ENCODE results near the gene LRRC27.
A peak's percentile ranks its signal among the peaks of the same experiment; 100 is the strongest.
"Not testable (repeated sequence)": the region's sequence is repeated elsewhere in the genome, so short reads cannot be mapped to it uniquely, and the experiment has no call there.

The LRRC27 gene

GRCh38 chr10:132352462-132353308, 20.7 kb downstream of the LRRC27 start:
- not testable (repeated sequence) for H3K9ac ChIP-seq (ENCODE audit: low read length); H3F3A ChIP-seq (ENCODE audit: insufficient read depth); H2AFZ ChIP-seq (ENCODE audit: low read depth, low read length, severe bottlenecking); H3K4me2 ChIP-seq (ENCODE audit: low read depth, low read length, poor library complexity, severe bottlenecking); H3K9me3 ChIP-seq (ENCODE audit: insufficient read depth, low read length); H3K36me3 ChIP-seq (ENCODE audit: low read length); H3K79me2 ChIP-seq (ENCODE audit: insufficient read depth, low read length); H3K9me2 ChIP-seq (replicated peaks; ENCODE audit: insufficient read depth, low read length); H3K4me3 ChIP-seq (ENCODE audit: insufficient read depth, low read length, poor library complexity, severe bottlenecking); H3K27me3 ChIP-seq (ENCODE audit: low read length); H4K20me1 ChIP-seq (ENCODE audit: low read depth, low read length); H3K27ac ChIP-seq (ENCODE audit: low read depth, low read length)
- TF ChIP-seq, protein P1, sequence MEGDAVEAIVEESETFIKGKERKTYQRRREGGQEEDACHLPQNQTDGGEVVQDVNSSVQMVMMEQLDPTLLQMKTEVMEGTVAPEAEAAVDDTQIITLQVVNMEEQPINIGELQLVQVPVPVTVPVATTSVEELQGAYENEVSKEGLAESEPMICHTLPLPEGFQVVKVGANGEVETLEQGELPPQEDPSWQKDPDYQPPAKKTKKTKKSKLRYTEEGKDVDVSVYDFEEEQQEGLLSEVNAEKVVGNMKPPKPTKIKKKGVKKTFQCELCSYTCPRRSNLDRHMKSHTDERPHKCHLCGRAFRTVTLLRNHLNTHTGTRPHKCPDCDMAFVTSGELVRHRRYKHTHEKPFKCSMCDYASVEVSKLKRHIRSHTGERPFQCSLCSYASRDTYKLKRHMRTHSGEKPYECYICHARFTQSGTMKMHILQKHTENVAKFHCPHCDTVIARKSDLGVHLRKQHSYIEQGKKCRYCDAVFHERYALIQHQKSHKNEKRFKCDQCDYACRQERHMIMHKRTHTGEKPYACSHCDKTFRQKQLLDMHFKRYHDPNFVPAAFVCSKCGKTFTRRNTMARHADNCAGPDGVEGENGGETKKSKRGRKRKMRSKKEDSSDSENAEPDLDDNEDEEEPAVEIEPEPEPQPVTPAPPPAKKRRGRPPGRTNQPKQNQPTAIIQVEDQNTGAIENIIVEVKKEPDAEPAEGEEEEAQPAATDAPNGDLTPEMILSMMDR (IDR thresholded peaks at IDR 0.05; ENCODE audit: insufficient read depth, low read length, poor library complexity, severe bottlenecking): peak; percentile 31

DNA sequence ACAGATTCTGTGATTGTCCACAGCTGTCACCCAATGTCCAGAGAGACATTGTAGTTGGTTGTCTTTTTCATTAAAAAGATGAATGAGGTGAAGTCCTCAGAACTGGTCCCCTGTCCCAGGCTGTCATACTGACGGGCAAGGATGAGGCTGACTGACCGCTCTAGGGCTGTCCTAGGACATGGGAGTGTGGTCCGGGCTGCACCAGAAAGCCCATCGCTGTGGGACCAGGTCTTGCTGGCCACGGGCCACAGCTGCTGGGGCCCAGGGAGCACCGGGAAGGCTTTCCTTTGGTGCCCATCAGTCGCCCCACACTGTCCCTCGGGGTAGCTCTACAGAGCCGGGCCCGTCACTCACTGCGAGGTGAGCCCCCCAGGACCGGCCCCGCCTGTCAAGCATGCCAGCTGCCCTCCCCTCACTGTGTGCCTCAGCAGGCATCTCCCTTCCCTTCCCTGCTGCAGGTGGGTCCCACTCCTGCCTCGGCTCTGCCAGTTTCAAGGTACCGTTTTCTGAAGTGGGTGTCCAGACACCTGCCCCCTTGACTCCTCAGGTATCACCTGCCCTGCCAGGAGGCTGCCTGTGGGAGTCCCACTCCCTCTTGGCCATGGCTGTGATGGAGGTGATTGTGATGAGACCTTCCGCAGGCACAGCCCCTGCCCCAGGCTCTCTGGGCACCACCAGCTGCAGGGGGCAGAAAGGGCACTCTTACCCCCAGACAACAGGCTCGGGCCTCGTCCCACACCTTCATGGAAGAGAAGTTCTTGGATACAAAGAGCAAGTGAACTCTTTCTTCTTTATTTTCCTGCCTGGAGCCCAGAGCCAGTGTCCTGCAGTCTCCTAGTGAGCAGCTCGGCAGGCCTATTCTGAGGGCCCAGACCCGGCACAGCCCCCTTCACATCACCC, 21.7 kb downstream of the LRRC27 start:
- Histone ChIP-seq H2AFZ (ENCODE audit: low read depth, low read length, severe bottlenecking) (no peak overlapping the region), H3K79me2 (ENCODE audit: insufficient read depth, low read length) (no peaks in the 10 kb centered on the region), H3F3A (ENCODE audit: insufficient read depth) (no peaks in the 10 kb centered on the region), H3K9me2 (replicated peaks; ENCODE audit: insufficient read depth, low read length) (no peaks in the 10 kb centered on the region), H3K9me3 (ENCODE audit: insufficient read depth, low read length) (no peaks in the 10 kb centered on the region), H3K27me3 (ENCODE audit: low read length) (no peaks in the 10 kb centered on the region), H3K4me3 (ENCODE audit: insufficient read depth, low read length, poor library complexity, severe bottlenecking) (no peak overlapping the region), H3K9ac (ENCODE audit: low read length) (no peak overlapping the region), H4K20me1 (ENCODE audit: low read depth, low read length) (no peaks in the 10 kb centered on the region), H3K4me2 (ENCODE audit: low read depth, low read length, poor library complexity, severe bottlenecking) (no peak overlapping the region), H3K36me3 (ENCODE audit: low read length) (no peaks in the 10 kb centered on the region), H3K27ac (ENCODE audit: low read depth, low read length) (no peak overlapping the region)
- no peak for TF ChIP-seq EZH2phosphoT487 (conservative IDR thresholded peaks at IDR 0.05; ENCODE audit: low read length)
- TF ChIP-seq, protein P1 (IDR thresholded peaks at IDR 0.05; ENCODE audit: insufficient read depth, low read length, poor library complexity, severe bottlenecking): no peak

- no peaks in the 10 kb centered on the region for H3K9me3 ChIP-seq (ENCODE audit: insufficient read depth, low read length)
- no peak overlapping the region for H3K4me3 ChIP-seq (ENCODE audit: insufficient read depth, low read length, poor library complexity, severe bottlenecking)
- no peaks in the 10 kb centered on the region for H4K20me1 ChIP-seq (ENCODE audit: low read depth, low read length)
- no peaks in the 10 kb centered on the region for H3K9me2 ChIP-seq (replicated peaks; ENCODE audit: insufficient read depth, low read length)
- no peaks in the 10 kb centered on the region for H3K27me3 ChIP-seq (ENCODE audit: low read length)
- H3K9ac ChIP-seq (ENCODE audit: low read length): no peak overlapping the region
- no peak overlapping the region for H3K27ac ChIP-seq (ENCODE audit: low read depth, low read length)
- no peak for TF ChIP-seq EZH2phosphoT487 (conservative IDR thresholded peaks at IDR 0.05; ENCODE audit: low read length)
- TF ChIP-seq, protein P1 (IDR thresholded peaks at IDR 0.05; ENCODE audit: insufficient read depth, low read length, poor library complexity, severe bottlenecking): no peak
- H3K4me2 ChIP-seq (ENCODE audit: low read depth, low read length, poor library complexity, severe bottlenecking): no peak overlapping the region
- no peaks in the 10 kb centered on the region for H3K36me3 ChIP-seq (ENCODE audit: low read length)
- no peaks in the 10 kb centered on the region for H3F3A ChIP-seq (ENCODE audit: insufficient read depth)
- no peak overlapping the region for H2AFZ ChIP-seq (ENCODE audit: low read depth, low read length, severe bottlenecking)
- no peaks in the 10 kb centered on the region for H3K79me2 ChIP-seq (ENCODE audit: insufficient read depth, low read length)
These were observed 22.5 kb downstream of the LRRC27 start for GRCh38 chr10:132354356-132355094.

Data from SU-DHL-6 (cell line).